Stimulated activated CD8-positive, alpha-beta memory T cell treated with anti-CD3 and anti-CD28 coated beads, Interleukin-2, amount 100 ng/mL, for 48 hours (primary cell): ENCODE results near the gene MPRIP.
"Not testable (repeated sequence)": the region's sequence is repeated elsewhere in the genome, so short reads cannot be mapped to it uniquely, and the experiment has no call there.

Source experiments
- DNase-seq, 2 donors: peaks; one replicate each; pipeline ENCODE4 v3.0.0-alpha.2; 2020; ENCODE audit warnings: low read depth in 2 of 2

MPRIP gene, protein sequence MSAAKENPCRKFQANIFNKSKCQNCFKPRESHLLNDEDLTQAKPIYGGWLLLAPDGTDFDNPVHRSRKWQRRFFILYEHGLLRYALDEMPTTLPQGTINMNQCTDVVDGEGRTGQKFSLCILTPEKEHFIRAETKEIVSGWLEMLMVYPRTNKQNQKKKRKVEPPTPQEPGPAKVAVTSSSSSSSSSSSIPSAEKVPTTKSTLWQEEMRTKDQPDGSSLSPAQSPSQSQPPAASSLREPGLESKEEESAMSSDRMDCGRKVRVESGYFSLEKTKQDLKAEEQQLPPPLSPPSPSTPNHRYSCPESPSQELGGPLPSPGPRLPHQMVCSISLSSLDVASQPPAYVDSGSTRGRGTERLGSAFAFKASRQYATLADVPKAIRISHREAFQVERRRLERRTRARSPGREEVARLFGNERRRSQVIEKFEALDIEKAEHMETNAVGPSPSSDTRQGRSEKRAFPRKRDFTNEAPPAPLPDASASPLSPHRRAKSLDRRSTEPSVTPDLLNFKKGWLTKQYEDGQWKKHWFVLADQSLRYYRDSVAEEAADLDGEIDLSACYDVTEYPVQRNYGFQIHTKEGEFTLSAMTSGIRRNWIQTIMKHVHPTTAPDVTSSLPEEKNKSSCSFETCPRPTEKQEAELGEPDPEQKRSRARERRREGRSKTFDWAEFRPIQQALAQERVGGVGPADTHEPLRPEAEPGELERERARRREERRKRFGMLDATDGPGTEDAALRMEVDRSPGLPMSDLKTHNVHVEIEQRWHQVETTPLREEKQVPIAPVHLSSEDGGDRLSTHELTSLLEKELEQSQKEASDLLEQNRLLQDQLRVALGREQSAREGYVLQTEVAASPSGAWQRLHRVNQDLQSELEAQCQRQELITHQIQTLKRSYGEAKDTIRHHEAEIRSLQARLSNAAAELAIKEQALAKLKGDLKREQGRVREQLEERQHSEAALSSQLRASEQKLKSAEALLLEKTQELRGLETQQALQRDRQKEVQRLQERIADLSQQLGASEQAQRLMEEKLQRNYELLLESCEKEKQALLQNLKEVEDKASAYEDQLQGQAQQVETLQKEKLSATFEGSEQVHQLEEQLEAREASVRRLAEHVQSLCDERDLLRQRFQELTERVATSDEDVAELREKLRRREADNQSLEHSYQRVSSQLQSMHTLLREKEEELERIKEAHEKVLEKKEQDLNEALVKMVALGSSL (N-terminal part only)

DNA sequence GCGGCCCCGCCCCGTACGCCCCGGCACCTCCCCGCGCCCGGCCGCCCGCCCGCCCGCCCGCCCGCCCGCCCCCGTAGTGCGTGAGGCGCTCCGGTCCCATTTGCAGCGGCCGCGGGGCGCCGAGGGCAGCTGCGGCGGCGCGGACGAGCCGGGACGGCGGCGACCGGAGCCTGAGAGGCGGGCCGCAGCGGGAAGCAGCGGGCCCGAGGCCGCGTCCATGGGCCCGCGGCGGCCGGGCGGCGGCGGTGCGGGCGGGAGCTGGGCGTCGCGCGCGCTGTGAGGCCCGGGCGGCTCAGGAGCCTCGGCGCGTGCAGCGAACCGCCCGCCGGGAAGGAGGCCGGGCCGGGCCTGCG lies at the start of gene MPRIP:
Gene MPRIP, plus strand, starts transcription at position 74 of the 353 bp plus-strand sequence. CDS start 392 bp downstream, outside the sequence.
- no peak for DNase-seq

DNA sequence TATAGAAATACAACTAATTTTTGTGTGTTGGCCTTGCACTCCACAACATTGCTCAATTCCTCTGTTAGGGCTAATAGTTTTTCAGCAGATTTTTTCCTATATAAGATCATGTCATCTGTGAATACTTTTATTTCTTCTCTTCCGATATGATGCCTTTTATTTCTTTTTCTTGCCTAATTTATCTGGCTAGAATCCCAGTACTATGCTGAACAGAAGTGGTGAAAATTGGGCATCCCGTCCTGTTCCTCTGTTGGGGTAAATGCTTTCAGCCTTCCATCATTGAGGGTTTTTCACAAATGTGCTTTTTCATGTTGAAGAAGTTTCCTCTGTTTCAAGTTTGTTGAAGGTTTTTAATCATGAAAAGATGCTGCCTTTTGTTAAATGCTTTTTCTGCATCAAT lies 47.6 kb upstream of the MPRIP start:
- DNase-seq: no peak

DNA sequence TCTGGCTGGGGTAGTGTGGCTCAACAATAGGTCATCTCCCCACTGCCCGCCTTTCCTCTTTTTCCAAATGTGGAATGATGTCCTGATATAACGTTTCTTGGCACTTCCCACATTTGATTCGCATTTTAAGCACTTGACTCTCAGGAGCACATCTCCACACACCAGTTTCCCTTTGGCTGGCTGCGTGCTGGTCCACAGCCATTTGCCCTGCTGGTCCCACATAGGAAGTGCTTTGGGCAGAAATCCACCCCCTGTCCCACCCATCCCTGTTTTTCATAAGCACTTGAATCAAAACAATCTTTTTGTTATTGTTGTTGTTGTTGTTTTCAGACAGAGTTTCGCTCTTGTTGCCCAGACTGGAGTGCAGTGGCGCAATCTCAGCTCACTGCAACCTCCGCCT lies 46.3 kb upstream of the MPRIP start:
- DNase-seq: no peak

DNA sequence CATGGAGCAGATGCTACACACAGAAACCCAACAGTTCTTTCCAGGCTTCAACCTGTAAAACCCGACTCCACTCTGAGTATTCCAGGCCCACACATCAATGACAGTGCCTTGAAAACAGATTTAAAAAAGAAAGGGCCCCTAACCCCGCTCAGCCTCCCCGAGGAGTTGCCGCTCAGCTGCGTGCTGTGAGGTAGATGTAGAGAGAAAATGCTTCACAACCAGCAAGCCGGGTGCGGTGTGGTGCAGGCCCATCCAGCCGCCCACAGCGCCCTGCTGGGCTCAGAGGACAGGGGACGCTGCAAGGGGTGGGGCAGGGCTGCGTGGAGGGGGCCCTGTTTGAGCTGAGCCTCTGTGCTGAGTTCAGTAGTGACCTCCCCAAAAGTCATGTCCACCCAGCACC lies 45.5 kb upstream of the MPRIP start:
- DNase-seq: not testable (repeated sequence)

DNA sequence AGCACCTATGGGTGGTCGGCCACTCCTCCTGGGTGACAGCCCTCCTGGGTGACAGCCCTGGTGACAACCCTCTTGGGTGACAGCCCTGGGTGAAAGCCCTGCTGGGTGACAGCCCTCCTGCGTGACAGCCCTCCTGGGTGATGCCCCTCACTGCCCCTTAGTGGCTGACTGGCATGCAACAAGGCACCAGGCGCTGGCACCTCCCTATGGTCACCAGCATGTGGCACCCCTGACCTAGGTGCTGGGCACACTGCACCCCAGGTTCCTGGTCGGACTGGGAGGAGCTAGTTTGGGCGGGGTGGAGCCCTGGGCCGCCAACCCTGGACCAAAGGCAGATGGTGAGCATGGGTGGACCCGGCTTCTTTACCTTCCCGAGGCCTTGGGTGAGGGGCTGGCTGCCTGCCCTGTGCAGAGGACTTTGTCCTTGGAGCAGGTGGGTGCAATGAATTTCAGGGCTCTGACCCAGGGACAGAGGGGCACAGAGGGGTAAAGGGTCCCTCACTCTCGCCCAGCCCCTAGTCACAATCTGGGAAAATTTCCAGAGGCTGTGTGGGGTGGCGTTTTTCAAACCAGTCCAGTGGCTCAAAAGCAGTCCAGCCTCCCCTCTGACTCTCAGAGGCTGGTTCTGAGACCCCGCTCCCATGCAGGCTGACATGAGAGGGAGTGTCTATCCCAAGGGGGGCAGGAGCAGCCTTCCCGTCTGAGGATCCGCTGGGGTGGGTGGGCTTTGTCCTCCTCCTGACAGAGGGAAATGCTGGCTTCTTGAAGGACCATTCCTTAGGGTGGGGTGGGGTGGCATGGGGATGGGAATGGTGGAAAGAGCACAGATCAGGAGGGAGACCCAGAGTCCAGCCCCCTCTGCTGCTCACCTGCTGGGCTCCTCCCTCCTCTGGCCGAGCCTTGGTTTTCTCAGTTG lies 44.5 kb upstream of the MPRIP start:
- DNase-seq: peak in 1 of 2 donors; percentile 64

DNA sequence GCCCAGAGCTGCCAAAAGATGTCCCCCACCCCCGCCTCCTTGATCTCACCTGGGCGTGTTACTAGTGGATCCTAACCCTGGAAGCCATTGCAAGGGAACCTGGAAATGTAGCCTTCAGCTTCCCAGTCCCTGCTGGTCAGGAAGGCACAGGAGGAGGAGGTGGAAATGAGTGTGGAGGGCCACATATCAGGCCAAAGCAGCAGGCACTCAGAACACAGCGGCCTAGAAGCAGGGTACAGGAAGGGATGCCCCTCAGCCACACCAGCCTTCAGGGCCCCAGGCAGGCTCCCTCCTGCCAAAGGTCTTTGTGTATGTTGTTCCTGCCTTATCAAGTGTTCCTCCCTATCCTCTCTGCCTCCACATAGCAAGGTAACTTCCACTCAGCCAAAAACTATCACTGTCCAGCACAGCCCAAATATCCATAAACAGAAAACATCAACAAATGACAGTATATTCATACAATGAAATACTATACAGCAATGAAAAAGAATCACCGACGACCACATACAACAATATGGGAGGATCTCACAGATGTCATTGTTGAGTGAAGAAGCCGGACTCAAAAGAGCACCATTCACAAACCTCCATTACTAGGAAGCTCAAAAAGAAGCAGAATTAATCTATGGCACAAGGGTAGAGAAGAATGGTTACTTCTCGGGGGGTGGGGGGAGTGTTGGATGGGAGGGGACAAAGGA lies 42.2 kb upstream of the MPRIP start:
- DNase-seq: no peak

DNA sequence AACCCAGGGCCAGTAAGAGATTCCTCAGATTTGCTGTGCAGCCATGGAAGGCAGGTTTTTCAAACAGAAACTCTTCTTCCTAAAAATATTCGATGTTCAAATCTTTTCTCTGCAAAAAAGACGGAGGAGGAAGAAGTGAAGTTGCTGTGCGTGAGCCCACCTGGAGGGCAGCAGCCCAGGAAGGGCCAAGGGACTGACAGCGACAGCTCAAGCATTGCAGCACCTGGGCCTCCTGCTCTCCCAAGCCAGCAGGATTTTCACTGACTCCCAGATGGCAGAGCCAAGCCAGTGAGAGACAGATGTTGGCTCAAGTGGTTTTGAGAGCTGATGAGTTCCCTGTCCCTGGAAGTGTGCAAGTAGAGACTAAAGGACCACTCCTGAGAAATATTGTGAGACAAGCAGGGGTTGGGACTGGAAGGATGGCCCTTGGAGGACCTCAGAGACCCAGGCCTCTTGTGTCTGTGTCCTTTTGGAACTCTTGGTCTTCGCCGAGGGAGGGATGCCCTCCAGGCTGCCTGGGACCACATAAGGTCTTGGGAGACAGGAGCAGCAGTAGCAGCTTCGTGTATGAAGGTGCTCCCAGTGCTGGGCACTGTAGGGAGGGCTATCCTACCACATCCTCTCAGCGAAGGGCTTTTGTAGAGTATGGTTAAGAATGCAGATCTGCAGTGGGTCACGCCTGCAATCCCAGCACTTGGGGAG lies 41.0 kb upstream of the MPRIP start:
- no peak for DNase-seq

DNA sequence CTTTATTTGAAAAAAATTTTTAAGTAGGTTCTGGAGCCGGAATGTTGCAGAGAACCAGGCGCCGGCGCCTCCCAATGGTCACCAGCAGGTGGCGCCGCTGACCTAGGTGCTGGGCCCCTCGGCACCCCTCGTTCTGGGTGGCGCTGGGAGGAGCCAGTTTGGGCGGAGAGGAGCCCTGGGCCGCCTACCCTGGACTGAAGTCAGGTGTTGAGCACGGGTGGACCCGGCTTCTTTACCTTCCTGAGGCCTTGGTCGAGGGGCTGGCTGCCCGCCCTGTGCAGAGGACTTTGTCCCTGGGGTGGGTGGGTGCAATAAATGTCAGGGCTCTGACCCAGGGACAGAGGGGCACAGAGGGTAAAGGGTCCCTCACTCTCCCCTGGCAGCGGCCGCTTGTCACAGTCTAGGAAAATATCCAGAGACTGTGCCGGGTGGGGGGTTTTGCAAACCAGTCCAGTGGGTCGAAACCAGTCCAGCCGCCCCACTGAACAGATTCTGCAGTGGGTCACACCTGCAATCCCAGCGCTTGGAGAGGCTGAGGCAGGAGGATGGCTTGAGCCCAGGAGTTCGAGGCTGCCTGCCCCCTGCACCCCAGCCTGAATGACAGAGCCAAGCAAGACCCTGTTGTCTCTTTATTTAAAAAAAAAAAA lies 40.3 kb upstream of the MPRIP start:
- DNase-seq: peak; percentile 68 to 75

DNA sequence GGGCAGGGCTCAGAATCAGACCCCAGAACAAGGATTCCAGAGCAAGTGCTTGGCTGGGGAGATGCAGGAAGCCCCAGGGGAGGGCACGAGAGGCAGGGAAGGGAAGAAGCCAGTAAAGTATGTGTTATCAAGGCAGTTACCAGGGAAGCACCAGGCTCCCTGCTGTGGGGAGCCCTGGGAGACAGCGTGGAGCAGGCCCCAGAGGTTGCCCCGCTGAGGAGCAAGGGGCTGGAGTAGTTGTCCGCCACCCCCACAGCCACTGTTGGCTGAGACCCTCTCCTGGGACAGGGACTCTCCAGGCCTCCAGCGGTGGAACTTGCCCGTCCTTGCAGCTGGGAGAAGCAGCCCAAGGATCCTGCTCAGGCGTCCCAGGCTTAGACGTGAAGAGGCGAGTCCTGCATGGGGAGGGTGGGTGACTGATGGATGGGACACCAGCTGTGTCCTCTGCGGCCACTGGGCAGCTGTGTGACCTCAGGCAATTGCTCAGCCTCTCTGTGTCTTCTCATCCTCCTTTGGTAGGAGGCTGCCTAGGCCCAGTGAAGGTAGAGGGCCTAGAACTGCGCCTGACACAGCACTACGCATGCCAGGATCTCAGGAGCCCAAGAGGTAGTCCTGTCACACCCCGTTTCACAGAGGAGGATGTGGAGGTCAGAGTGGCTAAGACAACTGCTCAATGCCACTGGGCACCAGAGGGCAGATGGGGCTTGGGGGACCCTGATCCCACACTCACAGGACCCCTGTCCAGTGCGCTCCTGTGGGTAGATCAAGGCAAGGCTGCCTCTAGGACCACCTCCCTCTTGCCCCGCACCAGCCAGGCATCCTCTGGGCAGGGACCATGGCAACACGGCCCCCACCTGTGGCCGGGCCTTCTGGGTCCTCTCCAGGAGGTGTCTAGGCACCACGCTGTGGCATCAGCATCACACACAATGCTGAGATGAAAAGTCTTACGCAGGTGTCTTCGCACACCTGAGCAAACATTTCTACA lies 39.2 kb upstream of the MPRIP start:
- DNase-seq: not testable (repeated sequence)

DNA sequence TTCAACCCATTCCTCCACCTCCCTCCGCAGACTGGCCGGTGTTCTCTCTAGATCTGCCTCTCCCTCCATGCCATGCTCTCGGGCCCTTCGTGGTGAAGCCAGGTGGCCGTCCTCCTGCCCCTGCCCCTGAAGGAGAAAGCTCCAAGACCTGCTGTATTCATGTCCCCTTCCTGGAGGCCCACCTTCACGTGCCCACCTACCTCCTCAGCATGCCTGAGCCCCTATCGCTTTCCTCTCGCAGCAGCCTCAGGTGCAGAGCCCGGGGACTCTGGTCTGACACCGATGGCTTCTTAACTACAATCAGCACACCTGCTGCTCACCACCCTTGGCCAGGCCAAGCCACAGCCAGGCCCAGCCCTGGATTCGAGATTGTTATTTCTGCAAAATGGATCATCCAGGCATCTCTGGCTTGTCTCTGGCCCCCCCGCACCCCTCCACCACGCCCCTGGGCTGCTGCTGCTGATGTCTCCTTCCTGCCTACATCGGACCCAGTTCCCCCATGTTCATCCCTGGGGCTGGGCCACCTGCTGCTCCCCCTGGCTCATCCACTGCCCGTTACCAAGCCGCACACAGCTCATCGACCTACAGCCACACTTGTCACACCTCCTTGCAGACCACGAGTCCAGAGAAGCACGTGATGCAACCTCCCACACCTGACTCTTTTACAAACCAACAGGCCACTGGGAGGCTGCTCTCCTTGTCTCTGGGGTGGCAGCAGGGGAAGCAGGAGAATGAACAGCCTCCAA lies 37.8 kb upstream of the MPRIP start:
- no peak for DNase-seq

DNA sequence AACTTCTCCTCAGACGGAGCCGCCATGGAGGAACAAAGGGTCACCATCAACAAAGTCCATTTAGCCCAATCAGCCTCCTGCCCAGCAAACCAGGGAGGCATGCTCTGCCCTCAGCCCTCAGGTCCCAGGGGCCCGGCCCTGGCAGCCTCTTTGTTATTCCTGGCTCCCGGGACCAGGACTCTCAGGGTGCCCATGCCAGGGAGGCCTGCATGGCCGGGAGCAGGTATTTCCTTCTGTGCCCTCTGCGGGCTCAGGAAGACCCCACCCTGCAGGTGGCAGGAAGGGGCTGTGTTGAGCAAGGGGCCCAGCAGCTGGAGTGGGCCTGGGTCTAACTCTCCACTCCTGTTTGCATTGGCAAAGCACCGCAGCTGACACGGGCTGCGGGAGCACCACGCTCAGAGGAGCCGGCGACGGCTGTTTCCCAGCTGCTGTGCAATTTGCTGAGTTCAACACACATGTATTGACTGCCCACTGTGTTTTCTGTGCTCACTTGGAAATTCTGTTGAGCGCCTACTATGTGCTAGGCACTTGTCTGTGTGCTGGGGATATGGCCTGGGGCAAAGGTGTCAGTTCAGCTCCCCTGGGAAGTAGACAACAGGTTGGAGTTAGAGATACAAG lies 37.2 kb upstream of the MPRIP start:
- not testable (repeated sequence) for DNase-seq

DNA sequence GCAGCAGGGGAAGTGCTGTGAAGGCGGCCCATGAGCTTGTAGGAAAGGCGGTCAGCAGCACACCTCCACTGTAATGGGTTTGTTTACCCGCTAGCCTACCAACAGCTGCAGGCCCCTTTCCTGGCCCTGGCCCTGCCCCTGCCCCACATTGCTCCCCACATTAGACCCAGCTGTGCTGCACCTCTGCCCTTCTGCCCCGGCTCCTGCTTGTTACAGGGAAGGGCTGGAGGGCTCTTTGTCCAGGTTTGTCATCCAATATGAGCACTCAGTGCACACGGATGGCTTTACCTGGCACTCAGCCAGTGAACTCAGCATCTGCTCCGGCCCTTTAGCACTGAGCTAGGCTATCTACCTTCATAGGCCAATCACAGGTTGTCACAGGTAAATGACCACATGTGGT lies 34.4 kb upstream of the MPRIP start:
- not testable (repeated sequence) for DNase-seq

DNA sequence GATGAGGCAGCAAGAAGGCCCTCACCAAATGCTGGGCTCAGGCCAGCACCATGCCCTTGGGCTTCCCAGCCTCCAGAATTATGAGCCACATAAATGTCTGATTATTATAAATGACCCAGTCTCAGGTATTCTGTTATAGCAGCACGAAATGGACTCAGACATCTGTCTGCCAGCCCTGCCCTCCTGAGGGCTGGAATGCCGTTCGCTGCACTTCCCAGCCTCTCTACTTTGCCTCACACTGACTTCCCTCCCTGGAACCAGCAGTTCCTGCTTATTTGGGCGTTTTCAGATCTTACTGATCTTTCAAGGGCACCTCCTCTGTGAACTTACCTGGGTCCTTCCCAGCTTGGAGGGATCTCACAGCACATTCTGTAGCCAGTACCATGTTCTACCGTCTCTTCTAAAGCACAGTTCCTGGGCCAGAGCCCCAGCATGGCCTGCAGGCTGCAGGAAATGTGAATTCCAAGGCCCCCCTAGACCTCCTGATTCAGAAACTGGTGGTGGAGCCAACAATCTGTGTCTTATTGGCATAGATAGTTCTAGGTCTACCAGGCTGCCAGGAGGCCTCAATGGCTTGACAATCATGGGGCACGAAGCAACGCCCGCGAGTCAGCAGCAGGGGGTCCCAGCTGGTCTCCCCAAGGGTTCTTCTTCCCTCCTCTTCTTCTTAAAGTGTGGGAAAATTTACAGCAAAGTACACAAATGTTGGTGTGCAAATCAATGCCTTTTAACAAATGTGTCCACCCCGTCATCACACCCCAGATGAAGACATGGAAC lies 33.4 kb upstream of the MPRIP start:
- DNase-seq: not testable (repeated sequence)

DNA sequence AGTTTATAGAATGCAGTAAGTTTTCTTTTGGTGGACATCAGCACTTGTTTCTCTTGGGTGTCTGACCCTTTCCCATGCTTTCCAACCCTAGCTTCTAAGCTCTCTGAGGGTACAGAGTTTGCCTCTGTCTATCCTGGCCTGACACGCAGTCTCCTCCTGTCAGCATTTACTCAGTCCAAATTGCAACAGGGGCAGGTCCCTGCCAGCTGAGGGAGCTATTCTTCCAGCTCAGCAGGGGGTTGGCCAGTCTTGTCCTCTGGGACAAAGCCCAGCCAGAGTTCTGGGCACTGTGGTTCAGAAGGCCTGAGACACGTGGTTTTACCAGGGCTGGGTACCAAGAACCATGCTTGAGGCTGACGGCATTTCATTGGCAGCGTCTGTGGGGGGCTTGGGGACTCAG lies 32.3 kb upstream of the MPRIP start:
- not testable (repeated sequence) for DNase-seq

DNA sequence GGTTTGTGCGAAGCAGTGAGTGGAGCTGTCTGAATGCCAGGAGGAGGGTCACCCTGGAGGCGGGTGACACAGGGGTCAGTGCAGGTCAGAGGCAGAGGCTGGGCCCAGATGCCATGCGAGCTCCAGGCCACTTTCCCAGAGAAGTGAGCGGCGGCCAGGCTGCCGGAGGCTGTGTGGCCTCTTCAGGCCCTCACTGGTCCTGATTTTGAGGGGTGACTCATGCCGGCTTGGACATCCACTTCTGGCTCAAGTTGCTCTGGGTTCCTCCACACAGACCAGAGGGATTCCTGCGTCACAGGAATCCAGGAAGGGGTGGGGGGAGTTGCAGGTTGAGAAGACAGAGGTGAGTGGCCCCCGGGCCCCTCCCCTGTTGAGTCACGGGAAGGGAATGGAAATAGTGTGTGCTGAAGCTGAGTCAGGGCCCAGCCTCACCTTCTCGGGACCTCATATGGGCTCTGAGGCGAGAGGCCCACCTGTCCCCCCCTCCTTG lies 31.7 kb upstream of the MPRIP start:
- DNase-seq: not testable (repeated sequence)
